ENCODE data around the gene PPP4R1. TPM values are rescaled to one million over a fixed set of nuclear protein-coding genes. Genes with fewer than 3 reads are reported as not detected.

PPP4R1 gene
- polyA plus RNA-seq, 10 donors: 49.2 to 77.4 (median 62.0) TPM

DNA sequence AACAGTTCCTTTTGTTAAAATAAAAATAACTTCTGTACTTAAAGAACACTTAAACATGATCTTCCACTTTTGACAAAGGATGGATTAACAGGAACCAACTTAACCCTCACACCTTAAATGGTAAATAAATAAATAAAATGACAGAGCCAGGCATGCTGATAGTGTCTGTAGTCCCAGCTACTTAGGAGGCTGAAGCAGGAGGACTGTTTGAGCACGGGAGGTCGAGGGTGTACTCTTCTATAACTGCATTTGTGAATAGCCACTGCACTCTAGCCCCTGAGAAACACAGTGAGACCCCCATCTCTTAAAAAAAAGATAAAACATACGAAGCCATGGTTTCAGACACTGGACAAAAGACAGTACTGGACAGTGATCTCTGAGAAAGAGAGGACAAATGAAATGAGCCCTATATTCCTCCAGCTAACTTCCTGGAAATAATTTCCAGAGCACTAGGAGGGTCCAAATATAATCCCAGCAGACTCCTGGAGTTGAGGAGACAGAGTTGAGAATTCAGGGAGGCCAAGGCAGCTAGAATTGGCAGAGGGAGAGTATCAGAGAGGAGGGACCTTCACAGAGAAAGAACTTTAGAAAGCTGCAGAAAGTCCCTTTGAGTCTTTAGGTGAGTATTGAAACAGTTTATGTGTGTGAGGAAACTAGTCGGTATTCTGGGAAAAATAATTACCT is 17.4 kb downstream of the PPP4R1 start:
- DNase-seq: peak in 1 of 3 donors; percentile 64

DNA sequence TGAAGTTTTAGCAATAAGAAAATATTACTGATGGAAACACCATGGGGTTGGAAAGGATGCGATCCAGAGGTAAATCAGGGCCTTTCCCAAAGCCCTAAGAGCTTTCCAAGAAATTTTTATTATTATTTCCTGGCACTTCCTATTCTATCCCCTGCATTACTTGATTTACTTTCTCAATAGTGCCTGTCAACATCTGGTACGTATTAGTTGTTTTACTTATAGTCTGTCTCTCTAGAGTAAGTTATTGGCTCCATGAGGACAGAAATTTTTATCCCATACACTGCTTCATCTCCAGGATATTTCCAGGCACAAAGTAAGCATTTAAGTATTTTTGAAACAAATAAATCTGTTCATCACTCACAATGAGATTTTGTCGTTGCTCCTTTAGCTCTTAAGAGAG is 18.1 kb downstream of the PPP4R1 start:
- peak; percentile 81 to 90 (median 83) for DNase-seq

DNA sequence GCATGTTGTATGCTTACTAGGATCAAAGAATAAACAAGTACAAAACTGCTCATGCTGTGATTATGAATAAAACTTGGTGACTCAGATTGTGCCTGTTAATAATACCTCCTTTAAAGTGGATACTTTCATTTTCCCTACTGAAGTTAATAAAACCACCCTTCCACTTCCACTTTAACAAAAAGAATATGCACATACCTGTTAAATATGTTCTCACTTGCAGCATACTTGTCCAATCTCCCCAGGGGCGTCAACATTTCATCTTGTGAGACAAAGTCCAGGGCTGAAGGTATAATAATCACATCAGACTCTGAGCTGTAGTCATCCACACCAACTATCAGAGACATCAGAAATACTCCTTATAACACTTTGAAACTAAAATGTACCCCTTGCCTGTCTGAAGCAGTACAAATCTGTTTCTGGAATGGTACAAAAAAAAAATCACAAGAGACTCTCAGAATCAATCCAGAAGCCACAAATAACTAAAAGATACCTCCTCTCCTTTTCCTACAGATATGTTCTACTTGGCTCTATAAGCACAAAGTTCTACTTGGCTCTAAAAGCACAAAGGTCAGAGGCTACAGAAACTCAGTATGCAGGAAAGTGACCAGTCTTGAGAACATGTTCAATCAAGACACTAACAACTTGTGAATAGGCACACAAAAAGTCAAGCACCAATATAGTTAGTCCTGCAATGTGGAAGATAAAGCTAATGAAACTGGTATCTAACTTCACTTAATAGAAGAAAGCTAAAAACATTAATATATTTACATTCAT is 19.3 kb downstream of the PPP4R1 start:
- peak in 1 of 3 donors; percentile 40 for DNase-seq

DNA sequence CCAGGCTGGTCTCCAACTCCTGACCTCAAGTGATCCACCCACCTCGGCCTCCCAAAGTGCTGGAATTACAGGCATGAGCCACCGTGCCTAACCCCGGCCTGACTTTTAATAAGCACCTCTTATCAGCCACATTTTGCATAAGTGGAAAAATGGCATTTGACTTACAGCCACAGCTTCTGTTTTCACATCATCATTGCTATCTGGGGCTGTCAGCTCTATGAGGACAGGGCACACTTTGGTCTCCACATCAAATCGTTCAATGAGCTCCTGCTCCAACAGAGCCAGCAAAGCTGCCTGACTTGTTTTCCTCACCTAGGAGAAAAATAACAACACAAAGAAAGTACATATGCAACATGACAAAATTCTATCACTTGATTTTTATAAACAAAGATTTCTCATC is 26.4 kb downstream of the PPP4R1 start:
- DNase-seq: no peak

DNA sequence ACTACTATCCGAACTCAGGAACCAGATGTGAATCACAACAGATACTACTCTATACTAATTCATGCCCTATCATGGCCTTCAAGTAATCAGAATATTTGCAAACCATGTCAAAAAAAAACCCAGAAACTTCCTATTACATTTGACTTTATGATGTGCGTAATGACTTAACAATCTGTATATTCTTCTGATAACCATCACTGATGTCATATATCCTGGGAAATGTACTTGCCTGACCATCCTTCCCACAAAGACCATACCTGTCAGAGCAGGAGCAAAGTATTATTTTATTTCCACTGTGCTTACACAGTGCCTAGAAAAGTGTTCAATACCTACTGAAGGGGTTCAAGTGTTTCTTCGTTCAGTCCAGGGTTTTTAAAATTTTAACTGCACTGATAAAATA is 27.5 kb downstream of the PPP4R1 start:
- no peak for DNase-seq

DNA sequence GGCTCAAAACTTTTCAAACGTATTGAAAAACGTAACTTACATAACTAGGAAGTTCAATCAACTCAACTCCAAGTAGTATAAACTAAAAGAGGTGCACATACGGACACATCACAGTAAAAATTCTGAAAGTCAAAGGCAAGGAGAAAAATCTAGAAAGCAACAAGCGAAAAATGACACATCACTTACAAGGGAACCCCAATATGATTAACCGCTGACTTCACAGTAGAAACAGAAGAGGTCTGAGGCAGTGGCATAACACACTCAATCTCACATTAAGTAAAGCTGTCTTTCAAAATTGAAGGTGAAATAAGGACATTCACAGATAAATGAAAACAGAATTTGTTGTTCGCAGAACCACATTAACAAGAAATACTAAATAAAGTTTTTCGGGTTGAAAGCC is 32.7 kb downstream of the PPP4R1 start:
- DNase-seq: no peak

DNA sequence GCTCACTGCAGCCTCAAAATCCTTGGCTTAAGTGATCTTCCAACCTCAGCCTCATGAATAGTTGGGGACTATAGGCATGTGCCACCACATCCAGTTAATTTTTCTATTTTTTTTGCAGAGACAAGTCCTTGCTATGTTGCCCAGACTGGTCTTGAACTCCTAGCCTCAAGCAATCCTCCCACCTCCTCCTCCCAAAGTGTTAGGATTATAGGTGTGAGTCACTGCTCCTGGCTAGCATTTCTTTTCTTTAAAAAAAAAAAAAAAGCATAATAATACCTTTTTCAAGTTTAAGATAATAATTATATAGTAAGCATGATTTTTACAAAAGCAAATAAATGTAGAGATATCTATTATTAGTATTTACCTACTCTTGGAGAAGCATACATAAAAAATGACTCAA is 36.1 kb downstream of the PPP4R1 start:
- DNase-seq: no peak

DNA sequence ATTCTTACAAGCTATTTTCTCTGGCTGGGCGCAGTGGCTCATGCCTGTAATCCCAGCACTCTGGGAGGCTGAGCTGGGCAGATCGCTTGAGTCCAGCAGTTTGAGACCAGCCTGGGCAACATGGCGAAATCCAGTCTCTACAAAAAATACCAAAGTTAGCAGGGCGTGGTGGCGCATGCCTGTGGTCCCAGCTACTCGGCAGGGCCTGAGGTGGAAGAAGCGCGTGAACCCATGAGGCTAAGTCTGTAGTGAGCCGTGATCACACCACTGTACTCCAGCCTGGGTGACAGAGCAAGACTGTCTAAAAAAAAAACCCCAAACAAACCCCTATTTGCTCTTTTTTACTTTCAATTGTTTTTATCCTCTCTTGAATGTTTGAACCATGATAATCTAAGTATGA is 37.0 kb downstream of the PPP4R1 start:
- no peak for DNase-seq

DNA sequence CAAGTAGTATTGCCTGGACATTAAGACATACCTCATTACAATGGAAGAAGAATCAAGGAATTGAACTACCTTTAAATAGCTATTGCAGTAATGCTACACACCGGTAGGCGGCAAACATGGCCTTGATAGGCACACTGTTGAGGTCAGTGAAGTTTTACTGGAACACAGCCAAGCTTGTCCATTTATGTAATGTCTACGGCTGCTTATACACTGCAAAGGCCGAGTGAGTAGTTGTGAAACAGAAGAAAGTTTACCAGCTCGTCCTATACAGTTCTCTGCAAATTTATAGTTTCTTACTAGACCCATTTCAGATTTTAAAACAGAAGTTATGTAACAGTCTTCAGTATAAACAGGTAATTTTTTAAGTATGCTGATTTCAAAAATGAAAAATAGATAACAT is 38.8 kb downstream of the PPP4R1 start:
- DNase-seq: peak; percentile 92 to 94 (median 92)

DNA sequence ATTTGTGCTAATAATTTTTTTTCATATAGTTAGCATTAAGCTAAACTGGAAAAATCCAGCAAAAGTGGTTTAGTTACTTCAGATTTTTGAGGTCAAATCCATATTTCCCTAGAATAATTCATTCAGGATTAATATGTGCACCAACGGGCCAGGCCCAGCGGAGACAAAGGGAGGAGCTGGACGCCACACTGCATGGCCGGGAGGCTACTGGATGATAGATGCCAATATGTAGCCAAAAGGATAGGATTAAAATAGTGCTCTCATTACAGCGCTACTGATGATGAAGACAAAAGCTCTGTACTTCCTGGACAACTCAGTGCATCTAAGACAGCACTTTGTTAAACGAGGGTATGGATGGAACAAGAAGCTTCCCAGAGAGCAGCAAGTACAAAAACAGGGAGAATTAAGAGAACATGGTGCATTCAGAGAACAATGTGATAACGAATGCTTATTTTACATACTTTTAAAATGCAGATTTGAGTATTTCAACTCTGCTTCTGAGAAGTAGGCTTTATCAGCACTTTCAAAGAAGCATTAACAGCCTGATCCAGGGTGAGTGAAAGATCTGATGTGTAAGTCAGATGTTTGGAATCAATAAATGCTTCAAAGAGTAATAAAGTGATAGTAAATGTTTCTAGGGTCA is 39.8 kb downstream of the PPP4R1 start:
- no peak for DNase-seq

DNA sequence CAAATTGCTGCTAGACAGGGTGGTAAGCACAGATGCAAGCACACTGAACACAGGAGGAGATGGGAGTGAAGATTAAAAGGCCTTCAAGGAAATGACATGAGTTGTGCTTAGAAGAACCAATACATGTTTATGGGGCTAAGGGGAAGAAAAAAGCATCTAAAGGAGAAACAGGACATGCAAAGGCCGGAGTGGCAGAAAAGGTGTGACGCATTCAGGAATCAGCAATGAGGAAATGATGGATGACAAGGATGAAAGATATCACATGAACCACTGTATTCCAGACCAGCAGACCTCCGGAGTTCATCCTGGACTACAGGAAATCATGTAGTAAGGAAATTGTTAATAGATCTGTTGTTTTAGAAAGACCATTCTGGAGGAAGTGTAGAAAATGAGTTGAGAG is 42.8 kb downstream of the PPP4R1 start:
- DNase-seq: no peak

DNA sequence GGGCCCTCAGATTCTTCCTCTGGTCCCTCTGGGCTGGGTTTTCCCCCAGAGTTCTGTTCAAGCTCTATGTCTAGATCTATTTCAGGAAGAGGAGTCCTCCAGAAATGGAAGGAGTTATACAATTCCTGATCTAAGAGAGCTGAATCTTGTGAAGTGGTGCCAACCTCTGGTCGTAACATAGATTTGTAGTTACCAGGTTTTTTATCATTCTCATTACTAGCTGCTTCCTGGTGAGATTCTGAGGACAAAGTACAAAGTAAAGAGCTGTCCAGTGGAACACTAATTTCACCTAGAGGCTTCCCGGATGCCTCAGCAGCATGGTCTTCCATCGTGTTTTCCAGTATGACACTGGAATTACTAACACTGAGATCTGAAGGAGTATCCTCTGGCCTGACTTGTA is 44.1 kb downstream of the PPP4R1 start:
- no peak for DNase-seq

DNA sequence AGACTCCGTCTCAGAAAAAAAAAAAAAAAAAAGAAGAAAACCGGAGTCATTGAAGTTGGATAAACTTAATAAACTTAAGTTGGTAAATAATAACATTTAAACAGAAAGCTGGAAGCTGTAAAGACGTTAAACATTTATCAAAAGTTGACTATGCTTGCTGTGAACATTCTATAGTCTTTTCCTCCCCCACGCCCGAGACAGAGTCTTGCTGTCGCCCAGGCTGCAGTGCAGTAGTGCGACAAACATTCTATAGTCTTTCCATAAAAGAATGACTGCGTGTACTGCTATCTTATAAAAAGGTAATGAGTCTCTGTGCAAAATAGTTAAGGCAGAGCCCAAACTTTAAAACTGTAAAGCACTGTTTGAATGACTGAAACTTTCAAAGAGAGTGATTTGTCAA is 45.2 kb downstream of the PPP4R1 start:
- DNase-seq: no peak

DNA sequence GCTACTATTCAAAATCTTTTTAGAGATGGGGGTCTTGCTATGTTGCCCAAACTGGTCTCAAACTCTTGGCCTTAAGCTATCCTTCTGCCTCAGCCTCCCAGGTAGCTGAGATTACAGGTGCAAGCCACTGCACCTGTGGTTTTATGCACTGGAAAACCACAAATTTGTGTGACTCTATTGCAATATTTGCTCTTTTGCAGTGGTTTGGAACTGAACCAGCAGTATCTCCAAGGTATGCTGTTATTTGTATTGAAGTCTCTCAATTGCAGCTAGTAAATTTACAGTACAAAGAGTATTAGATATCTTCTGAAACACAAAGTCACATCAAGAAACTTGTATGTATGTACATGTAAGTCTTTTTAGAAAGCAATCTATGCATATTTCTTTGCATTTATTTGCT is 46.2 kb downstream of the PPP4R1 start:
- no peak for DNase-seq

DNA sequence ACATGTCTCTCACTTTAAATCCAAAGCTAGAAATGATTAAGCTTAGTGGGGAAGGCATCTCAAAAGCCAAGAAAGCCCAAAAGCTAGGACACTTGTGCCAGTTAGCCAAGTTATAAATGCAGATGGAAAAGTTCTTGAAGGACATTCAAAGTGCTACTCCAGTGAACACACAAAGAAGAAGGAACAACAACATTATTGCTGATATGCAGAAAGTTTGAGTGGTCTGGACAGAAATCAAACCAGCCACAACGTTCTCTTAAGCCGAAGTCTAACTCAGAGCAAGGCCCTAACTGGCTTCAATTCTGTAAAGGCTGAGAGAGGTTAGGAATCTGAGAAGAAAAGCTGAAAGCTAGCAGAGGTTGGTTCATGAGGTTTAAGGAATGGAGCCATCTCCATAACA is 49.0 kb downstream of the PPP4R1 start:
- no peak for DNase-seq

DNA sequence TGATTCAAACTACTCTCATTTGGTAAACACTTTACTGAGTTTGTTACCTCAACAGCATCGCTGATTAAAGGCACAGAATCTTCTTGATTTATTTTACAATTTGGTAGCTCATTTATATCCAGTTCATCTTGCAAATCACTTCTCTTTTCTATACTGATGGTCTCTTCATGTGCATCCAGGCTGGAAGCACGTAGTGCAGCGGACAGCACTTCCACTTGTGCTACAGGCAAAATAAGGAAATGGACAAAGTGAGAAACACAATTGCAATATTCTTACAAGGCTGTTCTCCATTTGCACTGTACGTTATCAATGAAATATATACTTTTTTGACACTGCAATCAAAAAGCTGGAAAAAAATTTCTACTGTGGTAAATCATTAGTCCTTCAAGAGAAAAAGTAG is 51.0 kb downstream of the PPP4R1 start:
- no peak for DNase-seq

DNA sequence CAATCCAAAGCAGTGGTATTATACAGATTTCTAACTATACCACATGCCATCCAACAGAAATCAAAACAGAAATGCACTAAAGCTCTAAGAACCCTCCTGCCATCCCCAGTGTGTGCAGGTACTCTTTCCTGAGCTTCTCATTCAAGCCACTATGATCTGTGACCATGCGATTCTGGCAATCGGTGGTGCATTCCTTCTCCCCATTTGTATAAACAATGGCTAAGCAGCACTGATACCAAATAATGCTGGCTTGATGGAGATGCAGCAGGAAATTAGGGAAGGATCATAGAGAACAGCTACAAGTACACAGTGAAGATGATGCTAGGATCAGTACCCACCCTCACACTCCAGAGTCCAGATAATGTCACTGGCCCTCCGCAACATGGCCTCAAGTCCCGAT is 51.8 kb downstream of the PPP4R1 start:
- no peak for DNase-seq

DNA sequence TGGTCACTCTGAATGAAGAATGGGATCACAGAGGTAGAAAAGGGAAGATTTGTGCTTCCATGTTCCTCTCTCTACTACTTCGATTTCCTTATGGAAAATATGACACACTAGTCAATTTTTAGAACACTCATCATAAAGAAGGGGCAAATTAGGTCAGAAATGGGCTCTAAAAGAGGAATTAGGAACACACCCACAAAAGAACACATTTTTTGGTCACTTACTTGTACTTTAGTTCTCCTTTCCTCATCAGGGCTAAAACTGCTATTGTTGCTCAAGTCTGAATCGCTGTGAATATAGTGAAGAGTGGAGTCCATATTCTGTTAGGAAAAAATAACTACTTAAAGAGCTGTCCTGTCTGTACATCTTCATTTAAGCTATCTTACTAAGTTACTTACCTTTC is 52.6 kb downstream of the PPP4R1 start:
- peak in 1 of 3 donors; percentile 34 for DNase-seq

DNA sequence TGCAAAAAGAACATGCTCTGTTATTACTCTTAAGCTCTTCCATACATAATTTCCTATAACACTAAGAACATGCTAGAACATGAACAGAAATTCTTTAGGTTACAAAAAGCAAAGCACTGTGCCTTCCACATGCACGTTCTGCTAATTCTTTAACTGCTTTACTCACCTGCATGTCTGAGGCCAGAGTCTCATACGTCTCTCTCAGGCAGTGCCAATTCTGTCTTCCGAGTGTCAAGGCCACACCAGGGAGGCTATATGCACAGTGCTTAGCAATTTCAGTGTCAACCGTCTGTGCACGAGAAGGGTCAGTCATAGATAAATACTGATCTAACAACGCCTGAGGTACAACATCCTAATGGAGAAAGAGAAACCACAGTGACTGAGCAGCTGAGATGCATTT is 55.1 kb downstream of the PPP4R1 start:
- DNase-seq: no peak

DNA sequence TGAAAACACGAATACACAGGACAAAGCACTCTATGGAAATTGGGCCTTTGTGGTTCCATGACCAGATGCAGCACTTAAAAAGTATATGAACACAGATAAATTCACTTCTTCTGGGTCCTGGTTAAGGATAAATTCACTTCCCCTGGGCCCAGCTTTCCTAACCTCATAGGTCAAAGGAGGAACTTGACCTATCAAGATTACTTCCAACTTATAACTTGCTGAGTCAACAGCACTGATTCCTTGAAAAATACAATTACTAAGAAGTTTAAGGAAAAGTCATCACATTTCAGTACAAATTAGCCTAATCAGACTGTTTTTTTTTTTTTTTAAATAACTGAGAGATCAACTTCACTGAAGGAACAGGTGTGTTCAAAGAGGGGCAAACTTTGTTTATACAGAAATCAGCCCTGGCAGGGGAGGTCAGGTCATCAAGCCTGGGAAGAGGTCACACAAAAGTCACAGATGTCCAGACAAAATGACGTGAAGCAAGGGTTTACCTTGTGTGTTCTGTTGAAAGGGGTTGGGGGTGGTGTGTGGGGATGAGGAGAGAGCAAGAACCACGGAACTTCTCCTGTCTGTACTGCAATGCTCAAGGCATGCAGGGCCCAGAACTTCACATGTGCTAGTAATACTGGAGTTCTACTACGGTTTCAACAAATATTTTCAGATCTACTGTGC is 55.8 kb downstream of the PPP4R1 start:
- DNase-seq: no peak

DNA sequence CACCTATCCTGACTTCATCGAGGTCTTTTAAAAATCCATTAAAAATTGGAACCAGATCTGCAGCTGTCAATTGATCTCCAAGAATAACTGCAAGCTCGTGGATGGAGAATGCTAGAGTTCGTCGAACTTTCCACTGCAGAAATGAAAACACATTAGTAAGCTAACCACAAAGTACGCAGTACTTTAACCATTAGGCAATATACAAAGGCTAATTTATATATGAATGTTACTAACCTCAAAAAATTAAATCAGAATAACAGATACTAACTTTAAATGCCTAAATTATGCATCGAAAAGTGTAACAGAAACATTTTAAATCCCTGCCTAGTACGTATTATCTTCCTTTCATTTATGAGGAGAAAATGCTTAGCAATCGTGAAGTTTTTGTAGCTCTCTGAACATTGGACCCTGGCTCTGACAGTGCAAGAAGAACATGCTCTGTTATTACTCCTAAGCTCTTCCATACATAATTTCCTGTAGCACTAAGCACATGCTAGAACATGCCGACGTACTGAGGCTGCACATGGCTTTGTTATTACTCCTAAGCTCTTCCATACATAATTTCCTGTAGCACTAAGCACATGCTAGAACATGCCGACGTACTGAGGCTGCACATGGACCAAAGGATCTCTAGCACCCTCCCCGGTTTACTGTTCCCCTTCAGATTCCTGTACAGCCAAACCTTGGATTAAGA is 57.0 kb downstream of the PPP4R1 start:
- no peak for DNase-seq

DNA sequence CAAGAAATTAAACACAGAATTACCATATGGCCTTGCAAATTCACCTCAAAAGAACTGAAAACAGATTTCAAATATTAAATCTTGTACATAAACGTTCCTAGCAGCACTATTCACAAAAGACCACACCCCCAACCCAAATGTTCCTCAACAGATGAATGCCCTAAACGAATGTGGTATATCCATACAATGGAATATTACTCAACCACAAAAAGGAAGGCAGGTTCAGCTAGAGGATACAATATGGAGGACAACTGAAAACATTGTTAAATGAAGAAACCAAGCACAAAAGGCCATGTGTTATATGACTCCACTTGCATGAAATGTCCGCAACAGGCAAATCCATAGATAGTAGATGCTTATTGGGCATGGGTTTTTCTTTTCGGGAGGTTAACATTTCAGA is 61.7 kb downstream of the PPP4R1 start:
- DNase-seq: no peak
